Naive thymus-derived CD8-positive, alpha-beta T cell (primary cell): ENCODE results near the gene FAM120AOS. TPM values are rescaled to one million over a fixed set of nuclear protein-coding genes. Genes with fewer than 3 reads are reported as not detected.
A peak's percentile ranks its signal among the peaks of the same experiment; 100 is the strongest.

Source experiments
- ATAC-seq, 2 donors: fragments of 150-1000 bp; cut with Tn5 transposase in 1 of 2; sonication (Bioruptor Pico), chemical (Tn5 transposase) in 1 of 2; 1 replicate in 1 of 2; 2 replicates in 1 of 2; pipeline ENCODE4 v1.10.0; 2021; ENCODE audit warnings: mild to moderate bottlenecking in 2 of 2, moderate library complexity in 2 of 2
- POLR2A ChIA-PET: fragments of 350-600 bp; sonication (Branson Sonifier 250); formaldehyde crosslinking; loops from one replicate; lab custom pipeline; 2021; ENCODE audit warnings: antibody characterized with exemption; lab: Charles Lee
- DNase-seq, 10 donors: peaks; one replicate each; pipeline versions ENCODE4 v3.0.0 to v3.0.0-alpha.2; 2020 to 2022
- H3K27ac Mint-ChIP-seq, 10 donors: one replicate each; pipeline ENCODE4 v1.8.0; 2020 to 2022; ENCODE audit warnings: mild to moderate bottlenecking in 10 of 10, mixed read lengths in 10 of 10, moderate library complexity in 4 of 10, inconsistent platforms in 1 of 10
- H3K27me3 Mint-ChIP-seq, 5 donors: one replicate each; pipeline ENCODE4 v1.8.0; 2021 to 2022; ENCODE audit warnings: mixed read lengths in 5 of 5
- H3K36me3 Mint-ChIP-seq, 3 donors: one replicate each; pipeline ENCODE4 v1.8.0; 2020 to 2022; ENCODE audit warnings: mixed read lengths in 3 of 3, mild to moderate bottlenecking in 2 of 3, inconsistent platforms in 1 of 3
- H3K4me1 Mint-ChIP-seq, 4 donors: one replicate each; pipeline ENCODE4 v1.8.0; 2021 to 2022; ENCODE audit warnings: mixed read lengths in 4 of 4
- H3K4me3 Mint-ChIP-seq, 10 donors: one replicate each; pipeline ENCODE4 v1.8.0; 2020 to 2022; ENCODE audit warnings: mild to moderate bottlenecking in 10 of 10, mixed read lengths in 10 of 10, moderate library complexity in 6 of 10, inconsistent platforms in 1 of 10
- H3K9me3 Mint-ChIP-seq, 9 donors: one replicate each; pipeline ENCODE4 v1.8.0; 2020 to 2022; ENCODE audit warnings: mixed read lengths in 9 of 9, mild to moderate bottlenecking in 3 of 9, inconsistent platforms in 1 of 9, moderate library complexity in 1 of 9
- polyA plus RNA-seq, 3 donors: library from polyadenylated mRNA; unstranded; fragments of 300-500 nt; fragmentation: Illumina TruSeq; gene quantifications; one replicate each; pipeline ENCODE4 v1.2.3, GENCODE V29; 2021
- total RNA-seq, 8 experiments: library from RNA in 2 of 8; stranded (reverse) in 2 of 8; gene quantifications; one replicate each; pipeline ENCODE4 v1.2.3 and lab custom pipeline; 2021 to 2026

Gene FAM120AOS
- total and polyA plus RNA-seq, 5 experiments from 2014 or later, result 49.3 to 59.7 (median 54.6) TPM

DNA sequence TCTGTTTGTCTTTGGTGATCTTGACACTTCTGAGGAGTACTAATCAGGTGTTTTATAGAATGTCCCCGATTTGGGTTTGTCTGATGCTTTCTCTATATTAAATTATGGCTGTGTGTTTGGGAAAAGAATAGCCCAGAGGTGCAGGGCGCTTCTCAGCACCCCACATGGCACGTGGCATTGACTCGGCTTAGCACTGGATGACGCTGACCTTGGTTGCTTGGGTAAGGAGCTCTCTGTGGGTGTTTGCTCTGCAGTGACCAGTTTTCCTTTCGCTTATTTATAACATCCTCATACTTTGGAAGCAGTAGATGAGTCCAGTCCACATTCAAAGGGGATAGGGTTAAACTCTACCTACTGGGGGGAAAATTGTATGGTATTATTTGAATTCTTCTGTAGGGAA, 12.5 kb upstream of the FAM120AOS start:
- H3K27me3 Mint-ChIP-seq, result no peaks in the 10 kb centered on the region
- peak overlapping the region in 7 of 10 donors; percentile 15 to 69 (median 31) for H3K4me3 Mint-ChIP-seq
- peaks cover 0 to 13% (median 0%) of the 10 kb centered on the region in 3 donors for H3K36me3 Mint-ChIP-seq
- peaks cover 56 to 96% (median 83%) of the 10 kb centered on the region in 4 donors for H3K4me1 Mint-ChIP-seq
- DNase-seq, result no peak
- no peaks in the 10 kb centered on the region for H3K9me3 Mint-ChIP-seq
- POLR2A ChIA-PET, result interaction anchor here (0.9 kb wide), 1 partner anchor 101 kb away, joined by 3 read pairs; no protein-coding TSS in a partner anchor
- peak overlapping the region in 4 of 10 donors; percentile 66 to 84 (median 80) for H3K27ac Mint-ChIP-seq
- ATAC-seq, result no peak

DNA sequence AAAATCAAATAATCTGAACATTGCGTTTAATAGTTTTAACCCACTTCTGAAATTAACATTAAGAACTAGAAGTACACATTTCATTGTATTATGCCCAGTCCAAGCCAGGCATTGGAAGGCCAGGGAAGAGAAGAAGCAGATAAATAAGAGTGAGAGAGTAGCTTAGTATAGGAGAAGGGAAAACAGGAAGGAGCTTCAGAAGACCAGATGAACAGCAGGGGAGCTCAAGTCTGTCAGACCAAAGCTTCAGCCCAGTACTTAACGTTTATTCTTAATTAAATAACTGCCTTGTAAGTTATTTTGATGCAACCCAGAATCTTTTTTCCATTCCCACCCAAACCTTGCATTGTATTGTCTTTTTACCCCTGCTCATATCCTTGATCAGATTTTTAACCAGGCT, 11.5 kb upstream of the FAM120AOS start:
- Mint-ChIP-seq H3K27me3 (no peaks in the 10 kb centered on the region), H3K4me1 (peaks cover 52 to 95% (median 83%) of the 10 kb centered on the region in 4 donors), H3K27ac (peak overlapping the region in 7 of 10 donors; percentile 2 to 84 (median 63)), H3K36me3 (peaks cover 0 to 5% (median 0%) of the 10 kb centered on the region in 3 donors), H3K4me3 (peak overlapping the region in 8 of 10 donors; percentile 11 to 64 (median 31)), H3K9me3 (no peaks in the 10 kb centered on the region)
- POLR2A ChIA-PET, result interaction anchor here (0.9 to 1.0 kb wide), 2 partner anchors 14 to 102 kb away, joined by 3 read pairs; partner anchors contain the start of gene FAM120A
- ATAC-seq, result no peak
- no peak for DNase-seq

DNA sequence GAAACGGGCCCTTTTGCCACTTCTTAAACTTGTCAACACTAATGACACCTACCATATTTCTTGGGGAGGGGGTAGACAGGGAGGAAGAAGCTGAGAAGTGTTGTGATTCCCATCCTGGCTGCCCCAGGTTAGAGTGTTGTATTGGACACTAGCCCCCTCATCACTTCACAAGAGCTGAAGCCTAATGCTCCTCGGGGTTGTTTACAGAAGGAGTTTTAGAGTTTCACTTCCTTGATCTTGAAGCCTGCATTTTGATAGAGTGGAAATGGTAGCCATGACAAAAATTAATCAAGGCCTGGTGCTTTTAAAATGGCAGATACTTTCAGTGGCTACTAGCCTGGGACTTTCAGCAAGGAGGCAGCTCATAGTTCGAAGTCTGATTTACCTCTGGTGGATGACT, 11.0 kb upstream of the FAM120AOS start:
- no peaks in the 10 kb centered on the region for H3K9me3 Mint-ChIP-seq
- no peak for ATAC-seq
- H3K27me3 Mint-ChIP-seq, result no peaks in the 10 kb centered on the region
- POLR2A ChIA-PET, result interaction anchor here (0.6 to 1.0 kb wide), 2 partner anchors 13 to 25 kb away, joined by 3 read pairs; partner anchors contain the start of gene FAM120A
- DNase-seq, result no peak
- H3K27ac Mint-ChIP-seq, result peak overlapping the region in 8 of 10 donors; percentile 44 to 84 (median 66)
- peak overlapping the region in 6 of 10 donors; percentile 11 to 64 (median 32) for H3K4me3 Mint-ChIP-seq
- H3K4me1 Mint-ChIP-seq, result peaks cover 56 to 95% (median 86%) of the 10 kb centered on the region in 4 donors
- H3K36me3 Mint-ChIP-seq, result peaks cover 0 to 7% (median 0%) of the 10 kb centered on the region in 3 donors

DNA sequence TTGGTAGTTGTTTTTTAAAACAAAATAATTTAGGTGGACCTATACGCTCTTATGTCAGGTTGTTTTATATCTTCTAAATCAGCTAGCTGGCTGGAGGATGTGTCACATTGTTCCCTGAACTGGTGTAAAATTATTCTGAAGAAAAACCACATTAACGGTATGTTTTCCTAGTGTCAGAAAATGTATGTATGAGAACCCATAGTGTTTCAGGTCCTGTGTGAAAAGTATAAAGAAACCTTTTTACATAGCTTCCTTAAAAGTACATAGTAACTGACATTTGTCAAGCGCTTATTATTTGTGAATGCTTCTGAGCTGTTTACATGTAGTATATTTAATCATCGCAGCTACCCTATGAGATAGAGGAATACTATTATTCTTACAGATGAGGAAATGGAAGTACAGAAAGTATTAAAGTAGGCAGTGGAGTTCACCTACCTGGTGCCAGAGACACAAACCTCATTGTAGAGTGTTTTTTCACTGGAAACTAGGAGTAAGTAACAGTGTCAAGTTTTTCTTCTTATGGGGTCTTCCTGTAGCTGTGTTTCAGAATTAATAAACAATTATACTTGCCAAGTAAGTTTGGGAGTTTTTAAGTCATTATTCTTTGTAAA, 10.4 kb upstream of the FAM120AOS start:
- H3K27ac Mint-ChIP-seq, result peak overlapping the region in 8 of 10 donors; percentile 39 to 84 (median 64)
- ATAC-seq (no peak), DNase-seq (no peak)
- H3K9me3 Mint-ChIP-seq, result no peaks in the 10 kb centered on the region
- H3K4me1 Mint-ChIP-seq, result peaks cover 56 to 95% (median 87%) of the 10 kb centered on the region in 4 donors
- peaks cover 0 to 6% (median 0%) of the 10 kb centered on the region in 3 donors for H3K36me3 Mint-ChIP-seq
- H3K4me3 Mint-ChIP-seq, result peak overlapping the region in 8 of 10 donors; percentile 3 to 49 (median 26)
- POLR2A ChIA-PET, result interaction anchor here (0.6 kb wide), 1 partner anchor 24 kb away, joined by 3 read pairs; no protein-coding TSS in a partner anchor
- H3K27me3 Mint-ChIP-seq, result no peaks in the 10 kb centered on the region

DNA sequence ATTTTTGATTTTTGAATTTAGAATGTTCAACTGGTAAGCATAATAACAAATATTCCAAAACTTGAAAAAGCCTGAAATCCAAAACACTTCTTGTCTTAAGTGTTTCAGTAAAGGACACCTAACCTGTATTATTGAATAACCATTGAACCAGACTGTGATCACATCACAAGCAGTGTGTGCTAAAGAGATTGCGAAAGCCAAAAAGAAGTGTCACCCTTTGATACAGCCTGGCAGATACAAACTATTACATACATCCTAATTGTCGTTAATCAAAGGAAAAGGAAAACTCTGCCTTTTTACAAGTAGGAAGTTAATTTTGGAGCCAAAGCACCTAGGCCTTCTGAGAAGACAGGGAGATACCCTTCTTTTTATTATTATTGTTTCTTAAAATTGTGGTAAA, 8.4 kb upstream of the FAM120AOS start:
- DNase-seq (no peak), ATAC-seq (no peak)
- Mint-ChIP-seq H3K27ac (no peak overlapping the region), H3K27me3 (no peaks in the 10 kb centered on the region), H3K4me1 (peaks cover 51 to 94% (median 87%) of the 10 kb centered on the region in 4 donors), H3K4me3 (no peak overlapping the region), H3K9me3 (no peaks in the 10 kb centered on the region), H3K36me3 (peaks cover 0 to 10% (median 0%) of the 10 kb centered on the region in 3 donors)
- POLR2A ChIA-PET, result no interaction called here

DNA sequence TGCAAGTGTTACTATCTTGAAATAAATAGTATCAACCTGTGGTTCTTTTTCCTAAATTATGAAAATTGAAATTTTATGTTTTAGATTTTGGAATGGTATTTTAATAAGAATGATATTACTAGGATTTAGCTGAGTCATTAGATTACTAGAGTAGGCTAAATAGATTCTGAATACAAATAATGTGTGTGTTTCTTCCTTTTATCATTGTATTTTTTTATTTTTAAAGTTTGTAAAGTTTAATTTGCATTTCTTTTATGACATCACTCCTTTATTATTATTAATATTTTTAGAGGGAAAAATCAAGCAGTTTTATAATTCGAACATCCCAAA, 8.0 kb upstream of the FAM120AOS start:
- POLR2A ChIA-PET, result no interaction called here
- no peak for DNase-seq
- peaks cover 0 to 10% (median 0%) of the 10 kb centered on the region in 3 donors for H3K36me3 Mint-ChIP-seq
- no peaks in the 10 kb centered on the region for H3K27me3 Mint-ChIP-seq
- no peak overlapping the region for H3K4me3 Mint-ChIP-seq
- H3K9me3 Mint-ChIP-seq, result no peaks in the 10 kb centered on the region
- ATAC-seq, result no peak
- H3K27ac Mint-ChIP-seq, result peak overlapping the region in 2 of 10 donors; percentile 1 to 67
- H3K4me1 Mint-ChIP-seq, result peaks cover 50 to 94% (median 87%) of the 10 kb centered on the region in 4 donors

DNA sequence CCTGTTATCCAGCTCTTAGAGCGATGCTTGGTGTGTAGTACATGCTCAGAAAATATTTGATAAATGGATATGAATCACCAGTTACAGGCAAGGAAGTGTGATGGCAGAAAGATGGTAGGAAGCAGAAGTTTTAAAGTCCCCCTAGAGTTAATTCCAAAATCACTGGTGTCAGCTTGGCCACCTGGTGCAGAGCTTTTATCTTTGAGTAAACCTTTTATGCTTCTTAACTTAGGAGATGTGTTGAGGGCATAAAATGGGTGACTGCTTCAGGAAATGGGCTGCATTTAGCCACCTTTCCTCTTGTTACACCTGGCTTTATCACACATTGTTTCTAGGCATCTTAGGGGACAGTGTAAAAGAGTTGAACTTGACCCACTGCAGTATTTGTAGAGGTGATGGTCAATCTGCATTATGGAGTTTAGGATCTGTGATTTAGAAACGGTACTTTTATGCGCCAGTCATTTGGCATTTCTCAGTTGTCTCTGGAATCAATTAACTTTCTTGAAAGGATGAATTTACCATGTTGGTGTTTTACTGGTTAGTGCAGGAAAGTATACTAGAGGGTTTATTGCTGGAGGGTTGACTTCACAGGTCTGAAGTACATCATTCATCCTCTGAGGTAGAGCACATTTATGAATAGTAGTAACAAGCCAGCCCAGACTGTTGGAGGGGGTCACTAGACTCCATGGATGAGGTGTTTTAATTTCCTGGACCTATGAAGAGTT, 7.5 kb upstream of the FAM120AOS start:
- Mint-ChIP-seq H3K4me3 (peak overlapping the region in 3 of 10 donors; percentile 2 to 39 (median 13)), H3K36me3 (peaks cover 0 to 10% (median 0%) of the 10 kb centered on the region in 3 donors), H3K9me3 (no peaks in the 10 kb centered on the region), H3K27ac (peak overlapping the region in 4 of 10 donors; percentile 12 to 67 (median 39)), H3K4me1 (peaks cover 50 to 94% (median 86%) of the 10 kb centered on the region in 4 donors), H3K27me3 (no peaks in the 10 kb centered on the region)
- DNase-seq, result no peak
- ATAC-seq, result no peak
- POLR2A ChIA-PET, result no interaction called here

DNA sequence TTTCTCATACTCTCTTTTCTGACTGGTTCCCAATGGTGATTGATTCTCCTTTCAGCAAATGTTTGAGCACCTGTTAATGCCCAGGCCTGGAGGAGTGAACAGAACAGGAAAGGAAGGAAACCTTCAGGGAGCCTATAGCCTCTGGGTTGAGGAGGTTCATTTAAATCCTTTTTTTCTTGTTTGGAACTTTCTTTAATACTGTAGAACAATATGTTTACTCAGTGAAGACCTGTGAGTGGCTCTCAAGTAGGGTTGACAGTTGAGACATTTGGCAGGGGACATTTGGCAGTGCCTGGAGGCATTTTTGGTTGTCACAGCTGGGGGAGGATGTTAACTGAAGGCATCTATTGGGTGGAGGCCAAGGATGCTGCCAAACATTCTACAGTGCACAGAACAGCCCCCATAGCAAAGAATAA, 6.1 kb upstream of the FAM120AOS start:
- H3K36me3 Mint-ChIP-seq, result peaks cover 0 to 10% (median 0%) of the 10 kb centered on the region in 3 donors
- peak overlapping the region in 6 of 10 donors; percentile 10 to 59 (median 32) for H3K27ac Mint-ChIP-seq
- DNase-seq (no peak), ATAC-seq (no peak)
- peak overlapping the region in 1 of 10 donors; percentile 10 for H3K4me3 Mint-ChIP-seq
- POLR2A ChIA-PET, result no interaction called here
- no peaks in the 10 kb centered on the region for H3K9me3 Mint-ChIP-seq
- peaks cover 42 to 95% (median 82%) of the 10 kb centered on the region in 4 donors for H3K4me1 Mint-ChIP-seq
- no peaks in the 10 kb centered on the region for H3K27me3 Mint-ChIP-seq

DNA sequence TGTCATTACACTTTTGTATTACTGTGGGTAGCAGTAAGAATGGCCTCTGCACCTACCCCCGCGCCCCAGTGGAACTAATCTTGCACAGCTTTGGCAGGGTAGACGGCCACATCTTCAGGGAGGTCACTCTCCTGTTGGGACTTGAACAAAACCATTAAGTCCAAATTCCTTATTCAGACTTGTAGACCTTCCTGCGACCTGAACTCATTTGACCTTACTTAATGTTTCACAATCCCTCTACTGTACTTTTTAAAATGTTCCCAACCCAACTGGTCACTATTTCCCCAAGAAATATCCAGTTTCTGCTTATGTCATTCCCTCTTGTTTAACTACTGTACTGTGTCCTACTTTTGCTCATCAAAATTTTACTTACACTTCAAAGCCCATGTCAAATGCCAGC, 5.3 kb upstream of the FAM120AOS start:
- POLR2A ChIA-PET, result no interaction called here
- ATAC-seq, result no peak
- H3K4me3 Mint-ChIP-seq, result peak overlapping the region in 2 of 10 donors; percentile 1 to 52
- DNase-seq, result no peak
- H3K9me3 Mint-ChIP-seq, result no peaks in the 10 kb centered on the region
- peaks cover 0 to 10% (median 0%) of the 10 kb centered on the region in 3 donors for H3K36me3 Mint-ChIP-seq
- H3K27ac Mint-ChIP-seq, result peak overlapping the region in 3 of 10 donors; percentile 14 to 85 (median 15)
- no peaks in the 10 kb centered on the region for H3K27me3 Mint-ChIP-seq
- H3K4me1 Mint-ChIP-seq, result peaks cover 43 to 95% (median 81%) of the 10 kb centered on the region in 4 donors

DNA sequence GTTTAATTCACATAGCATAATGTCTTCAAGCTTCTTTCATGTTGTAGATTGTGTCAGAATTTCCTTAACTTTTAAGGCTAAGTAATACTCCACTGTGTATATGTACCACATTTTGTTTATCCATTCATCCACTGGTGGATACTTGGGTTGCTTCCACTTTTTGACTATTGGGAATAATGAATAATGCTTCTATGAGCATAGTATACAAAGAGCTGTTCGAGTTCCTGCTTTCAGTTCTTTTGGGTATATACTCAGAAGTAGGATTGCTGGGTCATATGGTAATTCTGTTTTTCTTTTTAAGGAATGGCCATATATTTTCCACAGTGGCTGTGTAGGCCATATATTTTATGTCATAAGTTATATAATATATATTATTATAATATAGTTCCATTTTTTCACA, 3.6 kb upstream of the FAM120AOS start:
- POLR2A ChIA-PET, result interaction anchor here (0.7 kb wide), 1 partner anchor 353 kb away, joined by 3 read pairs; no protein-coding TSS in a partner anchor

DNA sequence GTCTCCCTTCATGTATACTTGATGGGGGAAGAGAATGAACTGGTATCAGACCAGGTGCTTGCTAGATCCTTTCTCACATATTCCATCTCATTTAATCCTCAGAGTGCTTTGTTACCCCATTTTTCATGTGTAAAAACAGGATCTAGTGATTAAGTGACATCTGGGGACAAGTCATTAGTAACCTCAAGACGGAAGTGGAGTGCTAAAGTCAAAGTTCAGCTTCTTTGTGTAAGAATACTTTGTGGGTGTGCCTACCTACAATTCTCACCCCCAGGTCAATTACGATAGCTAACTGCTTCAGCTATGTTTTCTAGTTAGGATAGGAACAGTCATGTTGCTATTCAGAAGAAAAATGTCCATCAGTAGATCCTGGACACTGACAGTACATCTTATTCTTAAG, 3.1 kb upstream of the FAM120AOS start:
- Mint-ChIP-seq H3K27me3 (no peaks in the 10 kb centered on the region), H3K36me3 (peaks cover 0 to 10% (median 0%) of the 10 kb centered on the region in 3 donors), H3K27ac (peak overlapping the region in 6 of 10 donors; percentile 22 to 85 (median 56)), H3K4me1 (peaks cover 43 to 82% (median 72%) of the 10 kb centered on the region in 4 donors), H3K9me3 (no peaks in the 10 kb centered on the region), H3K4me3 (peak overlapping the region in 3 of 10 donors; percentile 30 to 44 (median 42))
- DNase-seq (no peak), ATAC-seq (no peak)
- POLR2A ChIA-PET, result no interaction called here

More for the DNA sequence above, 3.6 kb upstream of the FAM120AOS start:
- DNase-seq (no peak), ATAC-seq (no peak)
- Mint-ChIP-seq H3K9me3 (no peaks in the 10 kb centered on the region), H3K4me3 (peak overlapping the region in 3 of 10 donors; percentile 30 to 44 (median 42)), H3K36me3 (peaks cover 0 to 10% (median 0%) of the 10 kb centered on the region in 3 donors), H3K4me1 (peaks cover 43 to 82% (median 75%) of the 10 kb centered on the region in 4 donors), H3K27me3 (no peaks in the 10 kb centered on the region), H3K27ac (peak overlapping the region in 4 of 10 donors; percentile 21 to 85 (median 54))

DNA sequence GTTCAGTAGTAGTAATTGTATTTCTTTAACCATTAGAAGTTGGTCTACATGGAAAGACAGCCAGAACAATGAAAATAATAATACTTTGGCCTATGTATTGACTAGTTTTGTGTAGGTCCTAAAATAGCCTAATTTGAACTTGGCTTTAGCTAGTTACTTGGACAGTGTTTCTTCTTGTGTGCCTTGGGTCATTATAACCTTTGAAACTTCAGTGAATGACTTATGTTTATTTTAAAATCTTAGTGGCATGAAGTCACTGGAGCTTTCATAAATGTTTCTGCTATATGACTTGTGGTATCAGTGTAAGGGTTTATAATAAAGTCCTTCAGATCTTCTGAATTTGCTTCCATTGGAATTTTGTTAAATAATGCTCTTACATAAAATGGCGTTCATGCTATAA, 2.6 kb upstream of the FAM120AOS start:
- Mint-ChIP-seq H3K4me3 (peak overlapping the region in 3 of 10 donors; percentile 30 to 42 (median 30)), H3K27me3 (no peaks in the 10 kb centered on the region), H3K27ac (peak overlapping the region in 6 of 10 donors; percentile 22 to 85 (median 56)), H3K36me3 (peaks cover 0 to 10% (median 0%) of the 10 kb centered on the region in 3 donors), H3K9me3 (no peaks in the 10 kb centered on the region), H3K4me1 (peaks cover 42 to 80% (median 69%) of the 10 kb centered on the region in 4 donors)
- no peak for ATAC-seq
- no peak for DNase-seq
- POLR2A ChIA-PET, result interaction anchor here (0.6 to 0.7 kb wide), 2 partner anchors 111 to 502 kb away, joined by 3 to 4 read pairs; no protein-coding TSS in a partner anchor
